DOHH2 (cell line): Measurements from ENCODE around the gene KRT20.

ENCODE experiments used
- H3F3A ChIP-seq: fragments of 200-600 bp; sonication (generic), shearing (Covaris generic); 2 replicates; pipeline ENCODE4 v1.6.0; 2016; ENCODE audit warnings: antibody characterized with exemption, mild to moderate bottlenecking; ENCODE audit not compliant: control insufficient read depth, insufficient read depth
- H3K27ac ChIP-seq: fragments of 200-600 bp; sonication (generic); 2 replicates; pipeline ENCODE4 v1.5.1; 2014; ENCODE audit warnings: low read depth, mild to moderate bottlenecking, low read length, moderate library complexity
- H3K27me3 ChIP-seq: fragments of 200-600 bp; sonication (generic); 2 replicates; pipeline ENCODE4 v1.6.1; 2014; ENCODE audit warnings: mild to moderate bottlenecking, low read length, mixed read lengths; ENCODE audit not compliant: control insufficient read depth
- H3K36me3 ChIP-seq: fragments of 200-600 bp; sonication (generic); 2 replicates; pipeline ENCODE4 v1.6.1; 2014; ENCODE audit warnings: mild to moderate bottlenecking, low read length, moderate library complexity, mixed read lengths; ENCODE audit not compliant: control insufficient read depth
- H3K4me1 ChIP-seq: fragments of 200-600 bp; sonication (generic); 2 replicates; pipeline ENCODE4 v1.6.1; 2014; ENCODE audit warnings: mild to moderate bottlenecking, low read length, mixed read lengths; ENCODE audit not compliant: control insufficient read depth
- H3K4me2 ChIP-seq: fragments of 200-600 bp; sonication (generic); 2 replicates; pipeline ENCODE4 v1.6.0; 2014; ENCODE audit warnings: mild to moderate bottlenecking, low read length, moderate library complexity
- H3K4me3 ChIP-seq: fragments of 200-600 bp; sonication (generic); 2 replicates; pipeline ENCODE4 v1.5.1; 2014; ENCODE audit warnings: mild to moderate bottlenecking, low read length, mixed read lengths
- H3K79me2 ChIP-seq: fragments of 200-600 bp; sonication (generic); 2 replicates; pipeline ENCODE4 v1.6.1; 2014; ENCODE audit warnings: mild to moderate bottlenecking, low read length, mixed read lengths; ENCODE audit not compliant: control insufficient read depth
- H3K9me2 ChIP-seq: fragments of 200-600 bp; sonication (generic); replicated peaks from 2 replicates; pipeline ENCODE4 v1.6.1; 2014; ENCODE audit warnings: mild to moderate bottlenecking, low read length, mixed read lengths; ENCODE audit not compliant: control insufficient read depth
- H3K9me3 ChIP-seq: fragments of 200-600 bp; sonication (generic); 2 replicates; pipeline ENCODE4 v1.6.1; 2014; ENCODE audit warnings: antibody characterized with exemption, low read length, mixed read lengths; ENCODE audit not compliant: control insufficient read depth, insufficient read depth
- H4K20me1 ChIP-seq: fragments of 200-600 bp; sonication (generic); 2 replicates; pipeline ENCODE4 v1.6.0; 2014; ENCODE audit warnings: low read depth, mild to moderate bottlenecking, antibody characterized with exemption, low read length, moderate library complexity; ENCODE audit not compliant: control insufficient read depth, insufficient read depth
- CTCF ChIP-seq: fragments of 200-600 bp; sonication (generic); IDR thresholded peaks from one replicate; pipeline ENCODE4 v1.5.1; 2014; ENCODE audit warnings: antibody characterized with exemption, mild to moderate bottlenecking, low read depth, low read length; ENCODE audit not compliant: poor library complexity, severe bottlenecking
- EZH2phosphoT487 ChIP-seq: fragments of 200-600 bp; sonication (generic); IDR thresholded peaks from 2 replicates; pipeline ENCODE4 v1.6.1; 2017; ENCODE audit warnings: borderline replicate concordance, mild to moderate bottlenecking, antibody characterized with exemption, low read length, moderate library complexity, mixed read lengths

KRT20 gene

GRCh38 chr17:40903129-40903847, 18.2 kb upstream of the KRT20 start:
- no peaks in the 10 kb centered on the region for H3F3A ChIP-seq
- no peak overlapping the region for H3K4me2 ChIP-seq
- no peaks in the 10 kb centered on the region for H3K27me3 ChIP-seq
- no peak overlapping the region for H3K27ac ChIP-seq
- no peaks in the 10 kb centered on the region for H3K4me1 ChIP-seq
- no peaks in the 10 kb centered on the region for H3K79me2 ChIP-seq
- no peaks in the 10 kb centered on the region for H3K9me3 ChIP-seq
- no peaks in the 10 kb centered on the region for H4K20me1 ChIP-seq
- H3K4me3 ChIP-seq: no peak overlapping the region
- H3K9me2 ChIP-seq: no peaks in the 10 kb centered on the region
- no peaks in the 10 kb centered on the region for H3K36me3 ChIP-seq
- no peak for TF ChIP-seq CTCF
- no peak for TF ChIP-seq EZH2phosphoT487

GRCh38 chr17:40902498-40902897, 17.5 kb upstream of the KRT20 start:
- no peak overlapping the region for H3K4me3 ChIP-seq
- no peak overlapping the region for H3K4me2 ChIP-seq
- no peaks in the 10 kb centered on the region for H3K9me2 ChIP-seq
- H3K4me1 ChIP-seq: no peaks in the 10 kb centered on the region
- H4K20me1 ChIP-seq: no peaks in the 10 kb centered on the region
- TF ChIP-seq CTCF (no peak), EZH2phosphoT487 (no peak)
- no peaks in the 10 kb centered on the region for H3K9me3 ChIP-seq
- no peaks in the 10 kb centered on the region for H3K36me3 ChIP-seq
- no peaks in the 10 kb centered on the region for H3K79me2 ChIP-seq
- no peaks in the 10 kb centered on the region for H3F3A ChIP-seq
- H3K27ac ChIP-seq: no peak overlapping the region
- no peaks in the 10 kb centered on the region for H3K27me3 ChIP-seq

GRCh38 chr17:40901981-40902474, 17.0 kb upstream of the KRT20 start:
- no peak overlapping the region for H3K4me3 ChIP-seq
- H3K4me1 ChIP-seq: no peaks in the 10 kb centered on the region
- no peaks in the 10 kb centered on the region for H3K36me3 ChIP-seq
- H3K9me3 ChIP-seq: no peaks in the 10 kb centered on the region
- no peaks in the 10 kb centered on the region for H3F3A ChIP-seq
- H3K27ac ChIP-seq: no peak overlapping the region
- H3K27me3 ChIP-seq: no peaks in the 10 kb centered on the region
- H4K20me1 ChIP-seq: no peaks in the 10 kb centered on the region
- no peak overlapping the region for H3K4me2 ChIP-seq
- no peaks in the 10 kb centered on the region for H3K9me2 ChIP-seq
- H3K79me2 ChIP-seq: no peaks in the 10 kb centered on the region
- TF ChIP-seq EZH2phosphoT487: no peak
- no peak for TF ChIP-seq CTCF
